Measurements from ENCODE around the gene PIP5K1B.
"Not testable (repeated sequence)": the region's sequence is repeated elsewhere in the genome, so short reads cannot be mapped to it uniquely, and the experiment has no call there.

The PIP5K1B gene, protein sequence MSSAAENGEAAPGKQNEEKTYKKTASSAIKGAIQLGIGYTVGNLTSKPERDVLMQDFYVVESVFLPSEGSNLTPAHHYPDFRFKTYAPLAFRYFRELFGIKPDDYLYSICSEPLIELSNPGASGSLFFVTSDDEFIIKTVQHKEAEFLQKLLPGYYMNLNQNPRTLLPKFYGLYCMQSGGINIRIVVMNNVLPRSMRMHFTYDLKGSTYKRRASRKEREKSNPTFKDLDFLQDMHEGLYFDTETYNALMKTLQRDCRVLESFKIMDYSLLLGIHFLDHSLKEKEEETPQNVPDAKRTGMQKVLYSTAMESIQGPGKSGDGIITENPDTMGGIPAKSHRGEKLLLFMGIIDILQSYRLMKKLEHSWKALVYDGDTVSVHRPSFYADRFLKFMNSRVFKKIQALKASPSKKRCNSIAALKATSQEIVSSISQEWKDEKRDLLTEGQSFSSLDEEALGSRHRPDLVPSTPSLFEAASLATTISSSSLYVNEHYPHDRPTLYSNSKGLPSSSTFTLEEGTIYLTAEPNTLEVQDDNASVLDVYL

DNA sequence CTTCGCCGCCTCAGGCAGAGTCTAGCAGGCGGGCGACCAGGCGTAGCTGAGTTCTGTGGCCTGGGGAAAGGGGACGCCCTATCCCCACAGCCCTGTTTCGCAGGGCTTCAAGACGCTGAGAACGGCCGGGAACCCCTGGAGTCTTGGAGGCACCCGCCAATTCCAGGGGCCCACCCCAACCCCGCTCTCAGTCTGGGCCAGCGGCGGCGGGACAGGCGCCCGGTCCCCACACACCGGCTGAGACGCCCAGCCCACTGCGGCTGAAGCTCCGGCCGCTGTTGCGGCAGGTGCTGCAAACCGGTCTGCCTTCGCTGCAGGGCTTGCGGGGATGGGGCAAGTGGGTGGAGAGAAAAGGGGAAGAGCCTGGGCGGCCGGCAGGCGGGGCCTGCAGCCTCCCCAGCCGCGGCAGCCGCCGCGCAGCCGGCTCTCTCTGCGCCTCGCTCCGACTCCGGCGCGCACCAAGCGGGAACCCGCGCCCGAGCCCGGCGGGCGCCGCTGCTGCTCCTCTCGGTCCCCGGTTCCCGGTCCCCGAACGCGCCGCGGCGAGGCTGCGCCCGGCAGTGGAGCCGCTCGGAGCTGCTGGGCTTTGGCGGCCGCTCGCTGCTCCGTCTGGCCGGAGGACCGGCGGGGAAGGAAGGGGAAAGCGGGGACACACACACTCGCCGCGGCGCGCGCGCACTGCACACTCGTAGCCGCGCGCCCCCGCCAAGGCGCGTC lies at the start of gene PIP5K1B:
Gene PIP5K1B, plus strand, starts transcription at position 427 of the 717 bp plus-strand sequence. CDS start 117,375 bp downstream, outside the sequence.
- DNase-seq: peak; percentile 30

DNA sequence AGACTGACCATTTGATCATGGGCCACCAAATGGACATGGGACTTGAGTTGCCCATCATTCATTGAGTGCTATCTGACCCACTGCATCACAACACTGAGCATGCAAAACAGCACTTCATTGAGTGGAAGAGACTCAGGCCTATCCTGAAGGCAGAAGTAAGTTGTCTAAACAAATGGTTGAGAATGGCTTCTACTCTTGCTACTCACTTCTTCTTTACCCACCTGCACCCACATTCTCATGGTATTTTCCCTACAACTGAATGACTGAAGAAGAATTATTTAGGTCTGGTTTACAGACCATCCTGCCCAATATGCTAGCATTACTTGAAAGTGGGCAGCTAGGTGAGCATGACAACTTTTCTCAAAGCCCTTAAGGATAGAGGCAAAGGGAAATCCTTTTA lies 41.0 kb upstream of the PIP5K1B start:
- DNase-seq: no peak

DNA sequence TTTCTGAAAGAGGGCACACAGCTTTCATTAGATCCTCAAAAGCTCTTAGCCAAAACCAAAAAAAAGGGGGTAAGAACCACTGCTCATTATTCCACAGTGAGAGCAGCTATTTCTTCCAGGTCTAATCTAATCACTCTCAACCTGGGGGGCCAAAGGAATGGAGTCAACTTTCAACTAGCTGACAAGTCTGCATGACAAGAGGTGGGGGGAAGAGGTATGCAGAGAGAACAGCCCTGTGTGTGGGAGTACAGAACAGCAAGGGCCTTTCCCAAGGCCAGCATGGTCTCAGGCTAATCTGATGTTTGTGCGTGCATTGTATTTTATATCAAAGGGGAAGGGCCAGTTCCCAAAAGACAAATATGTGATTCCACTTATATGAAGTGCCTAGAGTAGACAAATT lies 36.9 kb upstream of the PIP5K1B start:
- no peak for DNase-seq

DNA sequence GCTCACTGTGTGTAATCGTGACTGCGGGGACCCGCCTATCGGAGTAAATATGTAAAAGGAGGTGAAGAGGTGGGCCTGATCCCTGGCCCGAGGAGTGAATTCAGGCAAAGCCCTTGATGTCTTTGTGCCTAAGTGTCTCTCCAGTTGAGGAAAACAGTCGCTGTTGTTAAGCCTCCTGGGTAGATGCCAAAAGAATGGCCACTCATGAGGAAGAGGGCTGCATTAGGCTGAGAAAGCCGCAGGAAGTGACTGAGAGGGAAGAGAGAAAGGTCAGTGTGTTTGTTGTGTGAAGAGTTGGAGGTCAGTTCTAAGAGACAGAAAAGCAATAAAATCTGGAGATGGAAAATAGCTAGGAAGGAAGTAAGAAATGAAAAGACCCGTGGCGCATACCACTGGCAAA lies 35.8 kb upstream of the PIP5K1B start:
- peak; percentile 52 for DNase-seq

DNA sequence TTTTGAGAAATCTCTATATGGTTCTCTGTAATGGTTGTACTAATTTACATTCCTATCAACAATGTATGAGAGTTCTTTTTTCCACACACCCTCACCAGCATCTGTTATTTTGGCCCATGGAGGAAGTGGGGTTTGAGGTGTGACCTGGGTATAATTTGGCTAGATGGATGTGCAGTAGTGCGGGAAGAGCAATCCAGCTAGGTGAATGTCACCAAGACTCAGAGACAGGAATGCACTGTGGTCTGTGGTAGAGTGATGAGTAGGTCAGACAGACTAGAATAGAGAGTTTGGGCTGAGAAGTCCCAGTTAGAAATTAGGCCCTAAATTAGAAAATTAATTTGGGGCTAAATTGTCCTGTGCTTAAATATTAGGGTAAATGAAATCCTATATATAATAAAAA lies 32.8 kb upstream of the PIP5K1B start:
- DNase-seq: no peak

DNA sequence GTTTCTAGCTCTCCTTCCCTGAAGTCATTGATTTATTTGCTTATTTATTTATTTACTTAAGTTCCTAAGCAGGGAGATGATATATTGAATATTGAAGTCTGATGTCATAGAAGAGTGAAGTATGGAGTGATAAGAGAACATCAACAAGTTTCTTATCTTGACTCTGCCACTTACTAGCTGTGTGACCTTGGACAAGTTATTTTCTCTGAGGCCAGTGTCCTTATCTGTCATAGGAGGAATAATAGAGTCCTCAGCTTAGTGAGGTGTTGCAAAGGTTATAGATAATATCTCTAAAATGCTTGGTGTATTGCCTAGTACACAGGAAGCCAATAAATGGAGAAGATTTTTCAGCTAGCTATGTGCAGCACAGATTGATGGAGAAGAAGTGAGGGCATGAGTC lies 32.4 kb upstream of the PIP5K1B start:
- no peak for DNase-seq

DNA sequence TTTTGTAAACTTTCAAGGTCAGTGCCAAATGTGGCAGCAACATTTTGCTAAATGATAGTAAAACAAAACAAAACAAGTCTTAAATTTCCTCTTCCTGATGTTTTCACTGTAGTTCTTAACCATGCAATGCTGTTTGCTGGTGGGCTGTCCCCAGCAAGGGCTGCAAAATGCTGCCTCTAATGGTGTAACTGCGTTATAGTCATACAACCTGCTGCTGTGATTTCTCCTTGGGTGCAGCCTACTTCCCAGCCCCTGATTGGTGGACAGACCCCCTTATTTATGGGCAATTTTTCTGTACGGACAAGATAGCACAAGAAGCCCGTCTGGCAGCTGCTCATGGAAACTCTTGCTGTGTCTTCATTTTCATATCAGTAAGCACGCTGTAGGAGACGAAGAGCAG lies 26.6 kb upstream of the PIP5K1B start:
- DNase-seq: no peak

DNA sequence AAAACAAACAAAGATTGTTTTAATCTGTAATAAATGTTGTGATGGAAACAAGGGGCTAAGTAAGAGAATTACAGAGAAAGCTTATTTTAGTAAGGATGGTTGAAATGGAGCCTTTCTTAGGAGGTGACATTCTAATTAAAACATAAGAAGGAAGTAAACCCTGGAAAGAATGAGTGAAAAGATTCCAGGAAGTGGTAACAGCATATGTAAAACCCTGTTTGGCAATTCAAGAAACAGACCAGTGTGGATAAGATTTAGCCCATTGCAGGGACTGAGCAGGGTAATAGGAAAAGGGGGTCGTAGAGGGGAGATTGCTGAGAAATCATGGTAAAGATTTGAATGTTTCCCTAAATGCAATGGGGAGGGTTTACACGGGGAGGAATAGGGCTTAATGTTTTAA lies 21.6 kb upstream of the PIP5K1B start:
- no peak for DNase-seq

DNA sequence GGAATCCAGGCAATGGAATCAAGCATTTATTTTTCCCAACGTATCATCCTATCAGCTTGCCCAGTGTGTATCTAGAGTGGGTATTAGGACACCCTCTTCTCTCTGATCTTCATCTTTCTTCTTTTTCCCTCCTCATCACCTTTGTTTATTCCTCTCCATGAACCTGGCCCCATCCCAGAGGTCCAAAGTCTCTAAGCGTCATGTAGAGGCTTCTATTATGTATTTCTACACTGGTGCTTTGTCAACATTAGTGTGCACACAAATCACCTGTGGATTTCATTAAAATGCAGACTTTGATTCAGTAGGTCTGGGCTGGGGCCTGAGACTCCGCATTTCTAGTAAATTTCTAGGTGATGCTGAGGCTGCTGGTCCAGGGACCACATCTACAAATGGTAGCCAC lies 19.8 kb upstream of the PIP5K1B start:
- no peak for DNase-seq

DNA sequence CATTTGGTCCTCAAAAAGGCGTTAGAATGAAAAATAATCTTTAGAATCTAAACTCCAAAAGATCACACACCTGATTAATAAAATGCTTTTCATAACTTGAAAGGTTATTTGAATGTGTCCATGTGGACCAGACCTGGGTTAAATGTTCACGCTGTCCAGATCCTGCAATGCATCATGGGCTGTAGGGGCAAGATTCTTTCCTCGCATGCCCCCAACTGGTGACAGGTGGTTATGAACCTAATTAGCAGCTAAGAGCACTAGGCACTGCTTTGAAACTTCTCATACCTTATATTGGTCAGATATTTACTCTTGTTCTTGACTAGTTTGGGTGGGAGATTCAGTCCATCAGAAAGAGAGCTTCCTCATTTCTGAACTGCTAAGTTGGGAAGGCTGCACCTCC lies 19.3 kb upstream of the PIP5K1B start:
- no peak for DNase-seq

DNA sequence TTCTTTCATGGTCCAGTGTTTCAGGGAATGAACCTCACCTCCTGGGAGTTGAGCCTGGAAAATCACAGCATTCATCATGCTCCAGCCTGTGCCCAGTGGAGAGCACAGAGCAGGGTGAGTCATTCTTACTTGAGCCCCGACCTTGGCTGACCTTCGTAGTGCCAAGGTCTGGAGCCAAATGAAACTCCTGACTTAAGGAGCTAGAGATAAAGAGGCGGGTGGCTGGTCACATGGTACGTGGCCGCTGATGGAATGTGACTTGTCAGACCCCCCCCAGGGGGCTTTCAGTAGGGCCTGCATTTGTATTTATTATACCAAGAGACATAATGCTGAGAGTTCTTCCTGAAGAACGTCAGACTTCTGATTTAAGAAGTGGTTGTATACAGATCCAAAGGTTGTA lies 15.0 kb upstream of the PIP5K1B start:
- DNase-seq: no peak

DNA sequence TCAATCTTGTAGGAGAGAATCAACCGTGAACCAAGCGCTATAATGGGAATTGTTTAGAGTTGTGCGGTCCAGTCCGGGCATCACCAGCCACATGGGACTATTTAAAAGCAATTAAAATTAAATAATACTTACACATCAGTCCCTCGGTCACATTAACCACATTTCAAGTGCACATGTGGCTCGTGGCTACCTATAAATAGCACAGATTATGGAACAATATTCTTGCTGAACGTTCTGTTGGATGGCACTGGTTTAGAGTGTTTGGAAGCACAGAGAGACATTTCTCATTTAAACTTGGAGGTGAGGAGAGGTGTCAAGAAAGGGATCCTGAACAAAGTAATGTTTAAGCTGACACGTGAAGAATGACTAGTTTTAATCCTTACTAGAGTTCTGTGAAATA lies 12.5 kb upstream of the PIP5K1B start:
- DNase-seq: no peak

DNA sequence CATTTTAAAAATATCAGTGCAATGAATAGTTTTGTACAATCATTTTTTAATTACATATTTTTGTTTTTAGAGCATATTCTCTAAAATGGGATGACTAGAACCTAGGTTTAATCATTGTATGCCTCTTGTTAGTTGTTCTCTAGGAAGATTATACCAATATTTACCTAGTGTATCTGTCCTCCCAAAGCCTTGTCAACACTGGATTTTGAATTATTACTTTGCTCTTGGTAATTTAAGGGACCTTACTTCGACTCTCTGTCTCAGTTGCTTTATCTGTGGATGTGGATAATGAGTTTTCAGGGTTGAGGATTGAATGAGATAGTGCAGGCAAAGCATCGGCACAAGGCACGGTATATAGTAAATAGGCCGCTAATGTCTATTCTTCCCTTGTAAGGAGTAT lies 10.9 kb upstream of the PIP5K1B start:
- DNase-seq: no peak

DNA sequence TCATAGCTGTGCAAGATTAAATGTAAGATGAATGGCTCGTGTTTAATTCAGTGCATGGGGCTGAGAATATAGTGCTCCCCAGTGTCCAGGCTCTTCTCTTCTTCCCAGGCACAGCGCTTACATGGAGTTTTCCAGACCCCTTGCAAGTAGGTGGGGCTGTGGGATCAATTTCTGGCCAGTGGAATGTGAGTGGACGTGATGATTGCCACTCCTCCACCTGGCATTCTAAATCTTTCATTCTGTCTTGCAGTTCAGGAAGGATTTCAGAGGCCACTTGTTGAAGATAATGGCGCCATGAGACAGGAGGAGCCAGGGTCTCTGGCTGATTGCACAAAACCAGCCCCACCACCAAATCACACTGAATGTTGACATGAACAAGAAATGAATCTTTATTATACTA lies 7.2 kb upstream of the PIP5K1B start:
- no peak for DNase-seq

DNA sequence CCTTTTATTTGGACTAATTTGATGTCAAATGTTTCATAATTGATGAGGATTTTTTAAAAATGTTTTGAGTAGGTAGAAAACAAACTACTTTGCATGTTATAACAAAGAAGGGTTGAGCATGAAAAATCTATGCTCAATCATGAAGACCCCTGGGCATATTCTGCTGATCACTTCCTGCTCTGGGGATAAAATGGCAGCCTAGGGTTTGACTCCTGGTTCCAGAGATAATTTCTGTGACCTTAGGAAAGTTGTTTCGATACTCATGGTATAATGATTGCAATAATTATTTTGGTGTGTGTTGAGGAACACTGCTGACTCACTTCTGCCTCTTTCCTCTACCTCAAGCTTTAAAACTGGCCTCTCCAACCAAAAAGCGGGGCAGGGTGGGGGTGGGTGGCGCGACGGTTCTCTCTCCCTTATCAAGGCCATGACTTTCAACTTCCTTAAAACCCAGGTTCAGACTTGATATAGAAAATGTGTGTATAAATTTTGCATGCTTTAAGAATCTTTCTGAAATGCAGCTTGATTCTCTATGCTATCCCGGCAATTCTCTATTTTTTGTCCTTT lies 6.0 kb upstream of the PIP5K1B start:
- no peak for DNase-seq

DNA sequence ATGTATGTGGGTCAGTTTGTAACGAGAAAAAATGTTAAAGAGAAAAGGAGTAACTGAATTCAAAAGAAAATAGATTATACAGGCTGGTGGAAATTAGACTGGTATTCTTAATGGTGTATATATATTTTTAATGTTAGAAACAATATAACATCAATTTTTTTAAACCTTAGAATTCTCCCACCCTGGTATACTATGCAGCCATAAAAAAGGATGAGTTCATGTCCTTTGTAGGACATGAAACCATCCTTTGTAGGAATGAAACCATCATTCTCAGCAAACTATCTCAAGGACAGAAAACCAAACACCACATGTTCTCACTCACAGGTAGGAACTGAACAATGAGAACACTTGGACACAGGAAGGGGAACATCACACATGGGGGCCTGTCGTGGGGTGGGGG lies 5.4 kb upstream of the PIP5K1B start:
- DNase-seq: not testable (repeated sequence)

DNA sequence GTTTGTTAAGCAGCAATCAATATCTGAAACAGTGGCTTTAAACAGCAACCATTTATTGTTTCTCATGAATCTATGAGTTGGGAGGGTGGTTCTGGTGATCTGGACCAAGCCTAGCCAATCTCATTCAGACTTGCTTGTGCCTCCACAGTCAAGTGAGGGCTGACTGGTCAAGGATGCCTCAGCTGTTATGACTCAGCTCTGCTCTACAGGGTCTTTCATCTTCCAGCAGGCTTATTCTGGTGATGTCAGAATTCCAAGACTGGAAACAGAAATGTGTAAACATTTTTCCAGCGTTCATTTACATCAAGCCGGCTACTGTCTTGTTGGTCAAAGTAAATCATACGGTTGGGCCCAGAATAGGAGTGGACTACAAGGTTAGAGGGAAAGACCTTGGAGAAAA lies 2.5 kb upstream of the PIP5K1B start:
- no peak for DNase-seq

DNA sequence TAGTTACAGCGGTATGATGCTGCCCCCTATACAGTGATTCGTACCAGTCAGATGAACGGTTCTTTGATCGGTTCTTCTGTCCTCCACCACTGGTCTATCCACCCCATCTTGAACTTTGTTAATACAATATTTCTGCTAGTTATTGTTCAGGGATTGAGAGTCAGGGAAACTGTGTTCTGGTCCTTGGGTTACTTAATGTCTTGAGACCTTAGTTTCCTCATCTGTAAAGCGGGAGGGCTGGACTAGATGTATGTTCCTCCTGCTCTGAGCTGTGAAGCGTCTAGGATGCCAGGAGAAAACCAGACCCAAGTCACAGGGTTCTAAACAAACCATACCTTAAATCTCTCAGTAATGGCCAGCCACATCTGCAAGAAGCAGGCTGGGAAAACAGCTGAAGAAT lies 1.4 kb upstream of the PIP5K1B start:
- no peak for DNase-seq

DNA sequence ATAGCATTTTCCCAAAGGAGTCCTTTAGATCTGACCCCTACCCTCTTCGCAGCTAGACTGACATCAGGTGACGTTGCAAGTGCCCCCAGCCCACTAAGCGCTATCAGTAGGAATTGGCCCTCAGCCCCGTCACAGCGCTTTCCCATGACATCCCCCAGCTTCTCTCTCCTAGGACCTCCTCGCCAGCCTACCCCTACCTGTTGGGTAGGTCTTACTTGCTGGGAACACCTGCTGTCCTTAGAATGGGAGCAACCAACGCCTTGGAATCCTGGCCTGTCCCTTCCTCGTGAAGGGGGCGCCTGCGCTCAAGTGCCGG lies 584 bp upstream of the PIP5K1B start:
- no peak for DNase-seq

DNA sequence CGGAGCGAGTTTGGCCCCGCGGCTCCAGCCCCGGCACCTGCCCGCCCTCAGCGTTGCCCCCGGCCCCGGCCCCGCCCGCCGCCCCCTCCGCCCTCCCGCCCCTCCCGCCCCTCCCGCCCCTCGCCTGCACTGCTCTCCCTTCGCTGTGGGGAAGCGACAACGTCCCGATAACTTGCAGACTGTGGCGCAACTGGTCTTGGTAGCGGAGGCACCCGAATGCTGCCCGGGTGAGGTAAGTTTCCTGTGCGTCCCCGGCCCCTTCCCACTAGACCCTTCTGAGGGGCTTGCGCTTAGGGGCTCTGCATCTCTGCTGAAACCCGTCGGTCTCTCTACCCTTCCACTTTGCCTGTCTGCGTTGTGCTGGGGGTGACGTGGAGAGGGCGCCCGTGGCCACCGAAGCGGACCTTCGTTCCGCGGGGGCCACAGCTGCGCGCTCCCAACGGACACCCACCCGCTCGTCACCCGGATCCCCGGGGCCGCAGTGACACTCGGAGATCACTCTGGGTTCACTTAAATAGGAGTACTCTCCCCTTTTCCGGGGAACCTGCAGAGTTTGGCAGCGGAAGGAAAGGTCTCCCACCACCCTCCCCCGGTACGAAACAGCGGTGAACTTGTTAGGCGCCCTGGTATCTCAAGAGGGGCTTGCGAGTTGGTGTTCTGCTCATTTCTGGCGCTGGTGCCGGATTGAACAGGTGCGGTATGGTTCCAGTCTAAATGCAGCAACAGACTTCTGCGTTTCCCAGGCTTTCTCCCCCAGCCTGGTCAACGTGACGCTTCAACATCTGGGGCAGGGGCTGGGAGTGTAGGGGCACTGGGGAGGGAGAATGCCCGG lies 707 bp downstream of the PIP5K1B start:
- peak; percentile 25 for DNase-seq

DNA sequence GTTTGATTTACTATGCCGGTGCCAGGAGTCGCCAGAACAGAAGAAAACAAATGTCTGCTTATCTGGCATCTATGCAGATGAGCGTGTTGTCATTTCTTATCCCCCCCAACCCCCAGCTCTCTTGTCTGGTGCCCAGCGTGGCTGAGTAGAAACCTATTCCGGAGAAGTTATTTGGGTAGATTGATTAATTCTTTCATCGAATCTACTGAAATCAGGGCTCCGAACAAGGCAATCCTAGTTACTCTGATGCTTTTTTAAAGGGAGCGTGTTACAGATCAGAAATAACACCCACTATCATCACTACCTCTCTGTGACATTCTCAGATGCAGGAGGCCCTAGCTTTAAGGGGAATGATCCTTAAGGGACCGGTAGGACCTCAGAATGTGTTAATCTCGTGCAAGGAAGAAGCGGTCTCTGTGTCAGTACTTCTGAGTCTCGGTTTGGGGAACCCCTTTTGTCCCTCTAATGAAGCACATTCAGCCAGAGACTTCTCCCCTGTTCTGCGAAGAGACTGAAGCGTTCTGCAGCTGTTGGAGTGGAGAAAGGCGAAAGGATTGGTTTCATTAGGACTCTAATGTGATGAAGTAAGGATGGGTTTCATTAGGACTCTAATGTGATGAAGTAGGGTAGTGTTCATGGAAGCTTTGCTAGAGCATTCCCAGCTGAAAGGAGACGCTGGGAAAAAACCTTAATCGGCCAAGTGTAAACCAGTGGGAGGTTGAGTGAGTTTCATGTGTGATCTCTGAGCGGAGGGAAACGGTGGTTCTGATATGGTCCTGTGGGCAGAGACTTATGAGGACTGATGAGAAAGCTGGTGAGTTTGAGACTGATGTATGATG lies 1.5 kb downstream of the PIP5K1B start:
- no peak for DNase-seq

DNA sequence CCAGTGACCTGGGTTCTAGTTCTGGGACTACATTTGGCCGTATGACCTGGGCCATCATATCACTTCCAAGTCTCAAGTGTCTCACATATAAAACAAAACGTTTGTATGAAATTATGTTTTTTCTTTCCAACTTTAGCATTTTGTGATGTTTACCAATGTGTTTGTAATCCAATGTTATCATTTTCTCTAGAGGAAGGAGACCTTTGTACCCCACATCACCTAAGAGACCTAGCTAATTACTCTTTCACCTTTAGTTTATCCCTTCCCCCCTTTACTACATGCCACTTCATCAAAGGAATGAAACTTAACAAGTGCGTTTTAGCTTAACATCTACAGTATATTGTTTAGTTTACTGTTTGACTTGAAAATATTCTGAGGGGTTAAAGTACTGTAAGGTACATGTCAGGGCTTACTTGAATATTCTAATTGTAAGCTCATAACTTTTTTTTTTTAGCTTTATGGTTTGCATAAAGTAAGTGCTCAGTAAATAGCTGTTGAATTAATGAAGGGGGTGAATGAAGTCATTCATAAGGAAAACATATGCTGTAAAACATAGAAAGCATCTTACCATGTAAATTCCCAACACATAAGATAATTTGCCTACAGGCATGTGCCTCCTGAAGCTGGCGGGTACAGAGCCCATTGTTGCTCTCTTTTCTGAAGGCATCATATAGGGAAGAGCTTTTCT lies 2.9 kb downstream of the PIP5K1B start:
- no peak for DNase-seq
